ENCODE measurements around the gene ECM2.

DNA sequence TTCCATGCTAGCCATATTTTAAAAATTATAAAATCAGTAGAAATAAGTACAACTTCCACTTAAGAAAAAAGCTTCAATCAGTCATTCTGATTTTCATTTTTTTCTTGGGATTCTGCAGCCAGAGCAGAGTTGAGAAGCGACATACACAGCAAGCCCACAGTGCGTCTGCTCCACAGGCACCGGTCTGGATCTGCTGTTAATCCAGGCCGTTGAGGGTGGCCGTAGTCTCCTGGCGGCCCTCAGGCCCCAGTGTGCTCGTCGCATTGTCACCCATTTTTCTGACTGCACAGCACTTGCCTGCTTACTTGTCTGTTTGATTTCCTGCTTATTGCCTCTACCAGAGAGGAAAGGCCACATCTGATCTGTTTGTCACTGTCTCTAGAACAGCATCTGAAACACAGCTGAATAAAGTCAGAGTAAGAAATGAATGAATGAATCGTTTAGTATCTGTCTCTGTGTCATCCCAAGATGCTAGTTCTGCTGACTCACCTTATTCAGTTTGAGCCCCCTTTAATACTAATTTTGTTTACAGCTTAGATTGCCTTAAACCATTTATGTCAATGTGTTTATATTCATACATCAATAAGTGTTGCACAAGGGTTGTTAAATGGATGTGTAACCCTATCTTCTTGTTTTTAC is 41.9 kb downstream of the ECM2 start:
- TF ChIP-seq, protein P1, sequence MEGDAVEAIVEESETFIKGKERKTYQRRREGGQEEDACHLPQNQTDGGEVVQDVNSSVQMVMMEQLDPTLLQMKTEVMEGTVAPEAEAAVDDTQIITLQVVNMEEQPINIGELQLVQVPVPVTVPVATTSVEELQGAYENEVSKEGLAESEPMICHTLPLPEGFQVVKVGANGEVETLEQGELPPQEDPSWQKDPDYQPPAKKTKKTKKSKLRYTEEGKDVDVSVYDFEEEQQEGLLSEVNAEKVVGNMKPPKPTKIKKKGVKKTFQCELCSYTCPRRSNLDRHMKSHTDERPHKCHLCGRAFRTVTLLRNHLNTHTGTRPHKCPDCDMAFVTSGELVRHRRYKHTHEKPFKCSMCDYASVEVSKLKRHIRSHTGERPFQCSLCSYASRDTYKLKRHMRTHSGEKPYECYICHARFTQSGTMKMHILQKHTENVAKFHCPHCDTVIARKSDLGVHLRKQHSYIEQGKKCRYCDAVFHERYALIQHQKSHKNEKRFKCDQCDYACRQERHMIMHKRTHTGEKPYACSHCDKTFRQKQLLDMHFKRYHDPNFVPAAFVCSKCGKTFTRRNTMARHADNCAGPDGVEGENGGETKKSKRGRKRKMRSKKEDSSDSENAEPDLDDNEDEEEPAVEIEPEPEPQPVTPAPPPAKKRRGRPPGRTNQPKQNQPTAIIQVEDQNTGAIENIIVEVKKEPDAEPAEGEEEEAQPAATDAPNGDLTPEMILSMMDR (IDR thresholded peaks at IDR 0.05): no peak
- TF ChIP-seq POLR2A (IDR thresholded peaks at IDR 0.05): no peak

Measured in adrenal gland (tissue), 5 donors.